Skin of body (tissue), 2 donors: Measurements from ENCODE around the gene CHPF2. TPM values are rescaled to one million over a fixed set of nuclear protein-coding genes. Genes with fewer than 3 reads are reported as not detected.

Source experiments
- DNase-seq: peaks from one replicate; lab custom pipeline; 2025; lab: John Stamatoyannopoulos, UW
- total RNA-seq: library from RNA; depleted of rRNA; stranded (reverse); fragments of >200 nt; gene quantifications from one replicate; pipeline ENCODE4 v1.2.3, GENCODE V29; 2014

Gene CHPF2
- total RNA-seq, 1 donor from 2014 or later = 18.5 TPM

DNA sequence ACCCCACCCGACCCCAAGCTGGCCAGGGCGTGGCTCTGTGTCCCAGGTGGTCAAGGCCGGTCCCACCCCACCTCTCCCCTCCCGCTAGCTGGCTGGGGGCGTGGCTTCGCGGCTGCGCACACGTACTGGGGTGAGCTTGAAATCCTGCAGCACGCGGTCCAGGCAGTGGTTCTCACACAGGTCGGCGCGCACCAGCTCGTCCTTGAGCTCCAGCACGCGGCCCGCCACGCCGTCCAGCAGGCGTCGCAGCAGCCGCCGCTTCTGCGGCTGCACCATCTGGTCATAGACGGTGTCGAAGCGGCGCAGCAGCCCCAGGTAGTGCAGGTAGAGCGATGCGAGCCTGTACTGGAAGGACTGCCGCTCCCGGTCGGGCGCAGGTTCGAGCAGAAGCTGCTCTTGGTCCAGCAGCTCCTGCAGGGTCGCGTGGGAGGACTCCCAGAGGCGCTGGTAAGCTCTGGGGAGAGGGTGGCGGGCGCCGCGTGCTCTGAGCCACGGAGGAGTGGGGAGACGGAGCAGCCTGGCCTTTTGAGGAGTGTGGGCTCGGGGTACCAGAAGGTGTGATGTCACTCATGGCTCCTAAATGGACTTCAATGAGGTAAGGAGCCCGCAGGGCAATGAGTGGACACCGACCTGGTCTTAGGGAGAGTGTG is 27.8 kb upstream of the CHPF2 start:
- DNase-seq = no peak

DNA sequence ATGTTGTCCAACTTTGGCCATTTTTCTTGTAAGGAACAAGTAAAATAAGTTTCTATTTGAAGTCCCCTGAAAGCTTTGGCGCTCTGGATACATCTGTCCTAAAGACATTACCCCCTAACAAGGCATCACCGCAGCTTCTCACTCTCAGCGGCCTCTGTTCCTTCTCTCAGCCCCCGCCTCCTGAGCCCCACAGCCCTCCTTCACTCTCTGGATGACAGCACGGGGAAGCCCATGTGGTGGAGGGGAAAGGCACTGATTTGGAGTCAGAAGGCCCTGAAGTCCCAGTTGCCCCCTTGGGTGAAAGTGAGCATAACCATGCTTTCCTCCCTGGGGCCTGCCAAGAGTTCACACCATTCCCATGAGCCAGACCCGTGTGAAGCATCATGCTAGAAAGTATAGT is 26.6 kb upstream of the CHPF2 start:
- no peak for DNase-seq

DNA sequence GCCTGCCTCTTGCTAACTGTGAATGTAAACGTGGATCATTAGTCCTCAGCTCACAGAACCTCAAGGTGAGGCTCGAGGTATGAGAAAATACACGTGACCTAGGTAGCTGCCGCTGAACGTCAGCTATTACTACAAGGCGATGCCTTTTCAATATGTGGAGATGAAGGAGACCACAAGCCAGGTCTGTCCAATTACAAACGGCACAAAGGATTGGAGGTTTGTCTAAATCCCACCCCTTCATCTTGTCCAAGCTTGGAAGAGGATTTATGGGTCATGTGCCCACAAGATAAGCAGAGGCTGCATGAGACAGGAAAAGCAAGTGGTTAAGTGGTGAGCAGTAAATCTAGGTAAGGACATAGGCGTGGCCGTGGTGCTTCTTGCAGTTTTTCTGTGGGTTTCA is 25.4 kb upstream of the CHPF2 start:
- DNase-seq = no peak

DNA sequence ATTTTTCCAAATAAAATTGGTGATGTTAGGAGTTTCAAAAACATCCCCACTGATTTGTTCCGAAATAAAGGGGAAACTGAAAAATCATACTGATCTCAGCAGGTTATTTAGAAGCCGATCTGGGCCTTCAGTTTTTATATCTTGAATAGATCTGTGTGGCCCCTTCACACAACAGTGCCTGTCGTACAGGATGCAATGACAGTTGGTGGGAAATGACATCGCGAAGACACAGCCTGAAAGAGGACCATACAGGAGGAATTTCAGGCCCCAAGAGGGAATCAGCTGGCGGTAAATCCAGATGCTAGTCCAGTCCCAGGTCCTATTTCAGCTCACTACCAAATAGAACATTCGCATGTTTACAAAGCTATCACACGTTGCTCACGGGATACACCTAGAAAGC is 25.0 kb upstream of the CHPF2 start:
- no peak for DNase-seq

DNA sequence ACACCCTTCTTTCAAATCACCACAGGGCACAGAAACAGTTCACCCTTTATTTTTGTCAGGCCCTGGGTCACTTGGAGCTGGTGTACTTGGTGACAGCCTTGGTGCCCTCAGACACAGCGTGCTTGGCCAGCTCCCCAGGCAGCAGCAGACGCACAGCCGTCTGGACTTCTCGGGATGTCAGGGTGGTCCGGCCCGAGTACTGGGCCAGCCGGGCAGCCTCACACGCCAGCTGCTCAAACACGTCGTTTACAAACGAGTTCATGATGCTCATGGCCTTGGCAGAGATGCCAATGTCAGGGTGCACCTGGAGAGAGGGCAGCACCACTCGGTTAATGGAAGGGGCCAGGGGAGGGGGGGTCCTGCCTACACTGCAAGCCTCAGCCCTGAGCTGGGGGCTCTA is 24.5 kb upstream of the CHPF2 start:
- DNase-seq = no peak

DNA sequence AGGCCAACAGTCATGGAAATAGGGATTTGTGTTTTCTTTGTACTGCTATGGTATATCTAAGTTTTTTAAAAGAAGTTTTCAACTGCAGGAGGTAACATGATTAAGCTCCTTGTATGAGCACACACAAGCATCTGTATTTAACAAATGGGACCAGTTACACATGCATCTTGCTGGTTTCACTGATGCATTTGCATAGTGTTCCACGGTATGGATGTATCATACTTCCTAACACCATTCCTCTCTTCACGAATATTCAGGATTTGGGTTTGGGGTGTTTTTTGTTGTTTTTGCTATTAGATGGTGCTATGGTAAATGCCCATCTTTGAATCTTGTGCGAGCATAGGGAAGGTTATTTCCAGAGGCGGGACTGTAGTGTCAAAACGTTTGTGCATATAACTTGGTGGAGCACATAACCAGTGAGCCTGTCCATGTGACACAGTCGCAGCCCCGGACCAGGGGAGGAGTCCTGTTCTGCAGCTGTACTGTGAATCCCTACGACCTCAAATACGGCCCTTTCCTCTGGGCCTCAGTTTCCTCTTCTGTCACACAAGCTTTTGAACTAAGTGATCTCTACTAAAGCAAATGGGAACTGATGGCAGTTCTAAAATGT is 23.9 kb upstream of the CHPF2 start:
- DNase-seq = no peak

DNA sequence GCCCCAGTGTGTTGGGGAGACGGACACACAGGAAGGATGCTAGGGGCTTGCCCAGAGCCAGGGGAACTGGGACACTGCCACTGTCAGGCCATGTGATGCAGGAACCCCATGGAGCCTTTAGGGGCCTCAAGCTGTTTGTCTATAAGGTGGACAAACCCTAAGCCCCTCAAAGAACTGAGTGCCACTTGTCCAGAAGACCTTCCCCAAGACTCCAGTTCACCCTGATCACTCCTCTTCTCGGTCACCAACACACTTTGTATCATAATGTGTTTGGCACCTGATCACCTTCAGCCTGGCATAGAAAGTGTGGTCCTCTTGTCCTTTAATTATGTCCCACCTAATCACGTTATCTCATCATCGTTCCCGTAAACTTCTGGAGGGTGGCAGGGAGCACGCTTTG is 22.7 kb upstream of the CHPF2 start:
- no peak for DNase-seq

DNA sequence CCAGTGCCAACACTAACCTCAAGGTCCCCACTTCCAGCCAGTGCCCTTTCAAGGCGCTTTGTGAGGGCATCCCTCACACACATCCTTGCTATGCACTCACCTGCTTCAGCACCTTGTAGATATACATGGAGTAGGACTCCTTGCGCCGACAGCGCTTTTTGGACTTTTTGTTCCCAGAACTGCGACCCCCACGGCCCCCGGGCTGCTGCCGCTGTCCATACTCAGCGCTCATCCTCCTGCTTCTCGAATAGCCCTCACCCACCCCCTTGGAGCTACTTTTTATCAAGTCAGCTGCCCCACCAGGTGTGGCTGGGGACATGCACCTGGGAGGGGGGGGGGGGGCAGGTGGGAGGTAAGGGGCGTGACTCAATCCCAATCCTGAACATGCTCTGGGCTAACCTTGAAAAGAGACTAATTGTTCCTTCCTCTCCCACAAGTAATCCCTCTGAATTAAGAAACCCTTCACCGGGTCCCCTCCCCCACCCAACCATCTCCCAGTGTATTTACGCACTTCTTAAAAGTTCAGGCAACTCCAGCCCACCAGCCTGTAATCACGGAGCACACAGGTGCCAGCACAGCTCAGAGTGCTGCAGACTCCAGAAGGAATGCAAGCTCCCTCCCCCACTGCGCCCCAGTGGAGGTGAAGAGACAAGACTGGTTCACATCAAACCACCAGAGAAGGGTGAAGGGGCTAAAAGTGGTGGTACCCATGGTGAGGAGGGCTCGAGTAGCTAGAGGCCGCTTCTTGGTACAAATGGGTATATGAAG is 22.0 kb upstream of the CHPF2 start, which contains the start of gene H2BK1:
Gene H2BK1, minus strand, starts transcription at position 402 of the 768 bp plus-strand sequence. Its CDS starts 170 bp downstream, at position 232.
- DNase-seq = no peak

DNA sequence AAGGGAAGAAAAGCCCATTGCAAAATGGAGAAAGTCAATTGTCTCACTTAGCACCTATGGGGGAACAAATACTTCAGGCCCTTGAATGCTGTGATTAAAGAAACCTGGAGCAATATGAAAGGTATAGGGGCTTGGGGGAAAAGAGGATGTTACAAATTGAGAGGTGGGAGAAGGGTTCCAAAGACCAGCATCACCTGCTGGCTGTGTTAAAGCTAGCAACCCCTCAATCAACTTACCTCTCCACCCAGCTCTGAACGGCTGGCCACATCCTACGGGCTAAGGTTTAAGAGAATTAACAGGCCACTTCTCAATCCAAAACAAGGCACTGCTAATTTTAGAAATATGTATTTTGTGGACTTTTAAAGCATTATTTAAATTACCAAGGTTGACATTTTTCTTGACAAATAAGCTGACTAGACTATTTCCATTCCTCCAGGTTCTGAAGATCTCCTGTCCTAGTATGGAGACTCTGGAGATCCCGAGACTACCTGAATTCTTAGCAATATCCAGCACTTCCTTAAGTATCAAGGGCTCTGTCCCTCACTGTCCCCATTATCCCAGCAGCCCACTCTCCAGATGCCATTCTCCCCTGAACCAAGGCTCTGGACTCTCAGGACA is 21.0 kb upstream of the CHPF2 start:
- DNase-seq = no peak

DNA sequence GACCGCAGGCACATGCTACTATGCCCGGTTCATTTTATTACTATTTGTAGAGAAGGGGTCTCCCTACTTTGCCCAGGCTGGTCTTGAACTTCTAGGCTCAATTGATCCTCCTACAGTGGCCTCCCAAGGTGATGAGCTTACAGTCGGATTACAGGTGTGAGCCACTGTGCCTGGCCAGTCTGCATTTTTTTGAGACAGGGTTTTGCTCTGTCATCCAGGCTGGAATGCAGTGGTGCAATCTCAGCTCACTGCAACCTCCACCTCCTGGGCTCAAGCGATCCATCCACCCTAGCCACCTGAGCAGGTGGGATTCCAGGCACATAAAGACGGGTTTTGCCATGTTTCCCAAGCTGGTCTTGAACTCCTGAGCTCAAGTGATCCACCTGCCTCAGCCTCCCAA is 19.7 kb upstream of the CHPF2 start:
- no peak for DNase-seq

DNA sequence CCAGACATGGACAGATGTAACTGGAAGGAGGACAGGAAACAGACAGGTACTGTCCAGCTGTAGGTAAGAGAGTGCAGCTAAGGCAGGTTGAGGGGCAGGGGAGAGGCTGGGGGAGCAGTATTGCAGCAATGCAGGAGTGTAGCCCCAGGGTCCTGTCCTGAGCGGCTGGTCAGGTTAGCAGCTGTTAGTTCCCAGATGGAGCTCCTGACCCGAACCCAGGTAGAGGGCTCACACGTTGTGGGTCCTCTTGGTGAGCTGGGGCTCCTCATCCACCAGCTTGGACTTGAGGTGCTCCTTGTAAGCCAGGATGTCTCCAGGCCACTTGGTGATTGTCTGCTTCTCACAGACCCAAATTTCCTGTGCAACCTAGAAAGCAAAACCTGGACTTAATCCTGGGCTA is 18.5 kb upstream of the CHPF2 start:
- DNase-seq = no peak

DNA sequence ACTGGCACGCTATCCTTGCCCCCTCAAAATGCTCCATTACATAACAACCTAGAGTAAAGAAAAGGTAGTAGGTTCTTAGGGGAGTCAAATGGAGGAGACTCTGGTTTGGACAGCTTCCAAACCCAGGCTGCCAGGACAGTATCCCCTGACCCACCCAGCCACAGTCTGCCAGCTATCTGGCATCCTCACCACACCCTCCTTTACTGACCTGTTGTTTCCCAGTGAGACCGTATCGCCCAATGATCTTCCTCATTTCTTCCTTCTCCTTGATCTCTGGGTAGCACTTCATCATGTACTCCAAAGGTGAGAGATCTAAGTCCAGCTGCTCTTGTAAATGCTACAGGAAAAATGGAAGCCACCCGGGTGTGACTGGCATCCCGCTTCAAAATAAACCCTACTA is 16.9 kb upstream of the CHPF2 start:
- DNase-seq = no peak

DNA sequence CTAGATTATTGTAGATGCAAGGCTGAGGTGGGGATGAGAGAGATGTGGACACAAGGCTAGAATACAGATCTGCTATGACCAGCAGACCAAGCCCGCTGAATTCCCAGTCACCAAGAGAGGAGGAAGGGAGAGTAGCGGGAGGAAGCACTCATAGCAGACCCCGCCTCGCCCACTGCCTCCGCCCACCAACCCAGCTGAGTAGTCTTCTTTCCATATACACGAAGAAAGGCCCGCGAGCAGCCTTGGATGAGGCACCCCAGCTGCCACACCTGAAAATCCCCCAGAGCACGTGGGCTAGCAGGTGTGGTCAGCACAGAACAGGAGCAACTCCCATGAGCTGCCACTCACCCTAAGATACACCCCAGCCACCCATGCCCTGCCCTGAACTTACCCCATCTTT is 14.1 kb upstream of the CHPF2 start:
- DNase-seq = no peak

DNA sequence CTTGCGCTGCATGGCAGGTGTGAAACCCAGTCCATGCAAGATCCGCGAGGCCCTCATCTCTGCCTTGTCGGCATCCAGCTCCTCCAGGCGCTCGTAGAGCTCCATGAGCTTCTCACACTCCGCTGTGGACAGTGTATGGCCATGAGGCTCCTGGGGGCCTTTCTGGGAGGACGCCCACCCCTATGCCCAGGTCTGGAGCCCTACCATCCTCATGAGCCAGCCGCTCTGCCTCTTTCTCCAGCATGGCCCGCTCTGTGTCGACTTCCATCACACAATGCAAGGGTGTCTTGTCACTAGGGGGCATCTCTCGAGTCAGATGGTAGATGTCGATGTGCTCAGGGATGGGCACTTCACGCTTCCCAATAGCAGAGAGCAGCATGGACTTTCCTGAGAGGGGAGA is 8.6 kb upstream of the CHPF2 start:
- DNase-seq = no peak

DNA sequence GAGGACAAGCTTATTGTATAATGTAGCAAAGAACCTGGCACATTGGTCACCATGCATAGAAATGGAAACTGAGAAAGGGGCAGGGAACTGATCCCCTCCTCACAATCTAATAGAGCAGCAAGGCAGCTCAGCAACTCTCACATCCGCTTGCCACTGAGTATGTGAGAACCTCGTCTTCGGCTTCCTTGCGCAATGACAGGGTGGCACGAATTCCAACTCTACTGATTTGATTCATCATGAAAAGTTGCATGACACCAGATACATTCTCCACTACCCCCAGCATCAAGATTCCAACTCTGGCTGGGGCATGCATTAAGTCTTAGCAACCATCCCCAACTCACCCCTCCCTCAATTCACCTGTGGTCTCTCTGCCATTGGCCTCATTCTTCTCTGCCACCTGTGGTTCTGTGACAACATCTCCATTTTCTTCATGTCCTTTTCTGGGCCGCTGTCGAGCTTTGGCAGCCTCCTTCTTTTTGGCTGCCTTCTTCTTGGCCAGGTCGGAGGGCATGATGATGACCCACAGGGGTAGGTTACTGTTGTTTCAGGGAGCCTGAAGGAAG is 6.3 kb upstream of the CHPF2 start:
- no peak for DNase-seq

DNA sequence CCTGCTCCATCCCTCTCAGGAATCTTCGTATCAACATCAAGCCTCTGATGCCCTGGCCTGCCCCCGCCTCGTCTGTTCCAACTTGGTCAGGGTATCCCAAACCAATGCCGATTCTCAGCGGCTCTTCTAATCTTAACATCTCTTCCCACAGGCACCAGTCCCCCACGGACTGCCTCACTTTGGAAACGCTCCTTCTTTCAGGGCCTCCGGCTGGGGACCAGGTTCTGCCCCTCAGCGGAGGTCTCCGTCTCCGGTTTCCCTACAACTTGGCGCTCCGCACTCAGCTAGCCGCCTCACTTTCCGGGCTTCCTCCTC is 5.8 kb upstream of the CHPF2 start:
- DNase-seq = no peak

DNA sequence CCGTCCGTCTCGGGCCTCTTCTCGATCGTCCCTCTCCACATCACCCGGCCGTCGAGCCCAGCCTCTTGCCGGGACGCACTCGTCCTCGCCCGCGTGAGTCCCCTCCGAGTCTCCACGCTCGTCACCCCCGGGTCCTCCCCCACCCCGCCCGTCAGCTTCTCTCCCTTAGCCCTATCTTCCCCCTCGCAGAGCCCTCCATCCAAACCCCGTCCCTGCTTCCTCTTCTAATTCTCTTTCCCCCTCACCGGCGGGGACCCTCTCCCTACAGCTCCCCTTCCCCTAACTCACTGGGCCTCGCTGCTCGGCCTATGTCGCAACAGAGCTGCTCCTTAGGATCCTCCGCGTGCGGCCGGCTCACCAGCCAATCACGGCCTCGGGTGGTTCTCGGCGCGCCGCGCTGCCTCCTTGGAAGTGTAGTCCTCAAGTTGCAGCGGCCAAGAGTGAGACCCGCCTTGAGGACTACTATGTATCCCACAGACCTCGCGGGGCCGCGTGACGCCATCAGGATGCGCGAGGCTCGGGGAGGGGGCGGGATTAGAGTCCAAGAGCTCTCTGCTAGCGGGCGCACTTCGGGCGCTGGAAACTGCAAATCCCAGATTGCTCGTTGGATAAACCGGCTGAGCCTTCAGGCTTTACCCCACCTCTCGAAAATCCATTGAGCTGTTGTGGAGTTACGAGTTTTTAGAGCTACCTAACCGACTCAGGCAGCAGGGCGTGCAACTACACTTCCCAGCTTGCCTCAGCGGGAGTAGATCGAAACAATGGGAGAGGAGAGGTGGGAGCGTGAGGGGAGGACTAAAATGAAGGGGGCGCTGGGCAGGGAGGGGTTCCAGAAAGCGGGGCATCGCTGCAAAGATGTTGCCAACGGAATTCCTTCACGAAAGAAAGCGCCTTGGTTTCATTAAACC is 5.2 kb upstream of the CHPF2 start, which contains the start of gene ABCF2:
Gene ABCF2, minus strand, starts transcription at position 331 of the 908 bp plus-strand sequence. CDS start 747 bp downstream, outside the sequence.
- DNase-seq = peak; percentile 99

DNA sequence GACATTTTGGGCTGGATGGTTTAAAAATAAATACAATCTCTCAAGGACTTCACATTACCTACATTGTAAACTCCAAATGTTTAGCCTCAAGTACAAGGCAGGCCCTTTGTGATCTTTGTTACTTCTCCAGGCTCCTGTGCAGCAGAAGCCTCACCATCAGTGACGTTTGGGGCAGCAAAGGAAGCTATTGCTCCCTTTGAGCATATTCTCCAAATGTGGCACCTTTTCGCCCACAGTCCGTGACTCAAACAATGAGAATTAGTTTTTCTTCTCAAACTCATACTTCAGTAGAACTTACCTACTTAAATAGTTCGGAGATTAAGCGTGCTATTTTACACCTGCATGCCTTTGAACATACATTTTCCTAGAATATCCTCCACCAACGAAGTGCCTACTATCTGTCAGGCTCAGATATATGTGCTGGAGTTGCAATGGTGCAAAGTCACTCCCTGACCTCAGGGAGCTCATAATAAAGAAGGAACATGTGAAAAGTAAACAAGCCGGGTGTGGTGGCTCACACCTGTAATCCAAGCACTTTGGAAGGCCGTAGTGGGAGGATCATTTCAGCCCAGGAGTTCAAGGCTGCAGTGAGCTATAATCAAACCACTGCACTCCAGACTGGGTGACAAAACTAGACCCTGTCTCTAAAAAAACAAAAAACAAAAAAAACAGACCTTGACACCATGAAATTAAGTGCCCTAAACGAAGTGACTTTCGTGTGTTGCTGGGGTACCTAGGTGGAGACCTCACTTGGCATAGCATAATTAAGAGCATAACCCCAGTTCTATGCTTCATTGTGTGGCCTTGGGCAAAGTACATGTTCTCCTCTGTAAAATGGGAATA is 4.0 kb upstream of the CHPF2 start:
- peak; percentile 5 for DNase-seq

DNA sequence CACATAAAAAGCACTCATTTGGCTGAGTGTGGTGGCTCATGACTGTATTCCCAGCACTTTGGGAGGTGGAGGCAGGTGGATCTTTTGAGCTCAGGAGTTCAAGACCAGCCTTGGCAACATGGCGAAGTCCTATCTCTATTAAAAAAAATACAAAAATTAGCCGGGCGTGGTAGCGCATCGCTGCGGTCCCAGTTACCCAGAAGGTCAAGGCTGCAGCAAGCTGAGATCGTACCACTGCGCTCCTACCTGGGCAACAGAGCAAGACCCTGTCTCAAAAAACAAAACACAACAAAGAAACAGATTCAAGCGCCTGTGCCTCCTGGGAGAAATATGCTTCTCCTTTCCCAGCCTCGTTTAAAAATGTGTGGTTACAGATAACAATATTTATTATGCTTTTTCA is 3.0 kb upstream of the CHPF2 start:
- no peak for DNase-seq

DNA sequence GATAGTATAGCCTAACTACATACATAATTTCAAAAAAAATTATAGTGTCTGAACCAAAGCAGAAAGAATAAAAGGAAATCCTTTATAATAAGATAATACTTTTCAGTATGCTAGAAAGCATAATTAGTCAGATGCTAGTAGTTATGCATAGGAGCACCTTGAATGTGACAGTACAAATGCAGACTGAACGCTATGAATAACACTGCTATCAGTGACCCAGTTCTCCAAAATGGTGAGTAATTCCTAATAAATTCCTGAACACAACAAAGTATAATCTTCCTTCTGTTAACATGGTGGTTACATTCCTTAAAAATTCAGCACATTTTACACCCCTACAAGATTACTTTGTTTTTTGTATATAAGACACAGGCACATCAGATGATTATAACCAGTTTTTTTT is 1.2 kb upstream of the CHPF2 start:
- no peak for DNase-seq
